Keratinocyte (primary cell): ENCODE data around the gene GPR83.

Source experiments
- EZH2 ChIP-seq: IDR thresholded peaks from one replicate; pipeline ENCODE4 v1.6.1; 2012; ENCODE audit warnings: inconsistent platforms, mild to moderate bottlenecking, low read length, moderate library complexity
- TF ChIP-seq, protein P1 (sequence below), 3 experiments: IDR thresholded peaks in 1 of 3; conservative IDR thresholded peaks in 1 of 3; optimal IDR thresholded peaks in 1 of 3; 2 replicates in 2 of 3; 3 replicates in 1 of 3; pipeline versions ENCODE3 to v1.5.1; 2011; ENCODE audit warnings: low read length in 3 of 3, mild to moderate bottlenecking in 3 of 3, moderate library complexity in 2 of 3, control low read depth in 1 of 3, inconsistent platforms in 1 of 3; ENCODE audit not compliant: insufficient read depth in 2 of 3; ENCODE audit errors: extremely low read depth in 1 of 3

DNA sequence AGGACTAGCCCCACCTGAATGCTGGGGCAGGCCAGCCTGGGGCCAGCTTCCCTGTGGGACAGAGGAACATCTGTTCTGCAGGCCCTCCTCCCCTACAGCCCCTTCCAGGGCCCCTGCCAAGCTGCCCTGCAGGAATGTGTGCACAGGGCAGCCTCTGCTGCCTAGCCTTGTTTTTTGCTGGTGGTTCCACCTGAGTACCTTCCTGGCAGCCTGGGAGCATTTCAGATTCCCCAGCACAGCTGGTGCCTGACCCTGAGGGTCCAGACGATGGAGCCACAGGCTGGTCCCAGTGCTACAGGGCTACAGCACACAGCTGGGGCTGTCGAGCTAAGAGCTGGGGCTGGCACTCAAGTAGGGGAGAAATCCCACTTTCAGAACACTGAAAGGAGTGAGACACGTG, 22.3 kb upstream of the GPR83 start:
- TF ChIP-seq, protein P1, sequence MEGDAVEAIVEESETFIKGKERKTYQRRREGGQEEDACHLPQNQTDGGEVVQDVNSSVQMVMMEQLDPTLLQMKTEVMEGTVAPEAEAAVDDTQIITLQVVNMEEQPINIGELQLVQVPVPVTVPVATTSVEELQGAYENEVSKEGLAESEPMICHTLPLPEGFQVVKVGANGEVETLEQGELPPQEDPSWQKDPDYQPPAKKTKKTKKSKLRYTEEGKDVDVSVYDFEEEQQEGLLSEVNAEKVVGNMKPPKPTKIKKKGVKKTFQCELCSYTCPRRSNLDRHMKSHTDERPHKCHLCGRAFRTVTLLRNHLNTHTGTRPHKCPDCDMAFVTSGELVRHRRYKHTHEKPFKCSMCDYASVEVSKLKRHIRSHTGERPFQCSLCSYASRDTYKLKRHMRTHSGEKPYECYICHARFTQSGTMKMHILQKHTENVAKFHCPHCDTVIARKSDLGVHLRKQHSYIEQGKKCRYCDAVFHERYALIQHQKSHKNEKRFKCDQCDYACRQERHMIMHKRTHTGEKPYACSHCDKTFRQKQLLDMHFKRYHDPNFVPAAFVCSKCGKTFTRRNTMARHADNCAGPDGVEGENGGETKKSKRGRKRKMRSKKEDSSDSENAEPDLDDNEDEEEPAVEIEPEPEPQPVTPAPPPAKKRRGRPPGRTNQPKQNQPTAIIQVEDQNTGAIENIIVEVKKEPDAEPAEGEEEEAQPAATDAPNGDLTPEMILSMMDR (optimal IDR thresholded peaks at IDR 0.05 in 1 of 3, IDR thresholded peaks at IDR 0.05 in 1 of 3, conservative IDR thresholded peaks at IDR 0.05 in 1 of 3; ENCODE audit: extremely low read depth in 1 of 3, insufficient read depth in 2 of 3, low read length in 3 of 3) = no peak
- TF ChIP-seq EZH2 = no peak
